K562 (cell line): ENCODE data around the gene SENP7. TPM values are rescaled to one million over a fixed set of nuclear protein-coding genes. Genes with fewer than 3 reads are reported as not detected.

ENCODE experiments used
- ATAC-seq: fragments of 200-7000 bp; cut with Tn5 transposase; 3 replicates; pipeline ENCODE4 v1.9.1; 2020; ENCODE audit warnings: moderate library complexity
- BruUV-seq: library from RNA; stranded (reverse); fragments of 400-500 nt; replicated peaks from 2 replicates; lab custom pipeline; 2021; lab: Mats Ljungman, UMichigan
- CTCF ChIA-PET: fragments of 300-600 bp; formaldehyde crosslinking; extraction: SDS; loops from one replicate; lab custom pipeline; 2021; ENCODE audit warnings: low intra/inter-chr PET ratio; lab: Yijun Ruan, JAX
- POLR2A ChIA-PET: fragments of 300-600, 350-650 bp; sonication (Branson Sonifier 250); formaldehyde crosslinking; extraction: SDS; loops from one replicate; lab custom pipeline; 2021; ENCODE audit warnings: antibody characterized with exemption, inconsistent platforms; lab: Yijun Ruan, JAX
- DNase-seq, 4 experiments: peaks; one replicate each; pipeline versions ENCODE4 v3.0.0 to v3.0.0-alpha.2; 2011 to 2018; ENCODE audit warnings: low spot score in 3 of 4, mixed read lengths in 3 of 4; ENCODE audit errors: extremely low read depth in 1 of 4
- FAIRE-seq: peaks from 2 replicates; lab custom pipeline; 2011; peaks lifted over from hg19 to GRCh38; lab: Jason Lieb, UNC
- H2AFZ ChIP-seq: 2 replicates; pipeline ENCODE4 v1.6.0; 2011; ENCODE audit warnings: low read depth, low read length, control low read depth, inconsistent platforms
- H3K27ac ChIP-seq: fragments of 200-600 bp; 3 replicates; pipeline ENCODE4 v1.8.0; 2011; ENCODE audit warnings: low read depth, mild to moderate bottlenecking, control low read depth, inconsistent platforms, low read length, moderate library complexity, mixed read lengths; ENCODE audit errors: extremely low read depth
- H3K27me3 ChIP-seq, 2 experiments: fragments of 300-600 bp in 1 of 2; 2 replicates in 1 of 2; 3 replicates in 1 of 2; pipeline versions ENCODE4 v1.6.0 to v1.8.0; 2011; ENCODE audit warnings: inconsistent platforms in 2 of 2, low read length in 2 of 2, mild to moderate bottlenecking in 1 of 2, mixed read lengths in 1 of 2, moderate library complexity in 1 of 2; ENCODE audit not compliant: control insufficient read depth in 2 of 2, insufficient read depth in 2 of 2
- H3K36me3 ChIP-seq: fragments of 300-600 bp; 3 replicates; pipeline ENCODE4 v1.8.0; 2011; ENCODE audit warnings: mild to moderate bottlenecking, low read length, inconsistent platforms; ENCODE audit not compliant: control insufficient read depth, insufficient read depth
- H3K4me1 ChIP-seq, 2 experiments: fragments of 200-600 bp in 1 of 2; replicated peaks in 1 of 2; 2 replicates in 1 of 2; 3 replicates in 1 of 2; pipeline versions ENCODE4 v1.5.1 to v1.8.0; 2011; ENCODE audit warnings: inconsistent platforms in 2 of 2, low read length in 2 of 2, mild to moderate bottlenecking in 1 of 2, mixed read lengths in 1 of 2, moderate library complexity in 1 of 2; ENCODE audit not compliant: control insufficient read depth in 2 of 2, insufficient read depth in 2 of 2
- H3K4me2 ChIP-seq: 2 replicates; pipeline ENCODE4 v1.6.1; 2011; ENCODE audit warnings: low read length, control low read depth, inconsistent platforms, mixed read lengths; ENCODE audit not compliant: insufficient read depth
- H3K4me3 ChIP-seq: fragments of 200-600 bp; sonication (generic), shearing (Covaris generic); 2 replicates; pipeline ENCODE4 v1.5.1; 2016; ENCODE audit warnings: control low read depth, inconsistent platforms
- H3K79me2 ChIP-seq: fragments of 200-600 bp; 3 replicates; pipeline ENCODE4 v1.8.0; 2011; ENCODE audit warnings: low read length, inconsistent platforms; ENCODE audit not compliant: control insufficient read depth, insufficient read depth
- H3K9ac ChIP-seq, 2 experiments: 2 replicates each; pipeline versions ENCODE4 v1.6.0 to v1.6.1; 2011; ENCODE audit warnings: low read depth in 2 of 2, low read length in 2 of 2, control low read depth in 1 of 2, inconsistent platforms in 1 of 2, mild to moderate bottlenecking in 1 of 2, mixed read lengths in 1 of 2; ENCODE audit not compliant: insufficient read depth in 1 of 2
- H3K9me1 ChIP-seq: one replicate; pipeline ENCODE4 v1.6.0; 2011; ENCODE audit warnings: inconsistent platforms, mild to moderate bottlenecking, low read length, moderate library complexity; ENCODE audit not compliant: control insufficient read depth, insufficient read depth
- H3K9me3 ChIP-seq: replicated peaks from 2 replicates; pipeline ENCODE4 v1.5.1; 2011; ENCODE audit warnings: low read depth, low read length, inconsistent platforms; ENCODE audit not compliant: control insufficient read depth, insufficient read depth
- H4K20me1 ChIP-seq: replicated peaks from 2 replicates; pipeline ENCODE4 v1.6.1; 2011; ENCODE audit warnings: low read length, inconsistent platforms, mixed read lengths; ENCODE audit not compliant: control insufficient read depth, insufficient read depth
- ARID1B ChIP-seq: fragments of 450-650 bp; IDR thresholded peaks from 2 replicates; pipeline ENCODE4 v1.6.1; 2016; ENCODE audit warnings: antibody characterized with exemption, mild to moderate bottlenecking, inconsistent platforms
- BRD9 ChIP-seq: fragments of 450-650 bp; IDR thresholded peaks from 2 replicates; pipeline ENCODE4 v1.6.1; 2018; ENCODE audit warnings: low read depth; ENCODE audit not compliant: partially characterized antibody
- CHD2 ChIP-seq: IDR thresholded peaks from 2 replicates; pipeline ENCODE4 v1.6.1; 2011; ENCODE audit warnings: low read depth, low read length
- CXXC5 ChIP-seq: fragments of 250-450 bp; sonication (Bioruptor Pico); IDR thresholded peaks from 2 replicates; pipeline ENCODE4 v1.8.0; 2022; ENCODE audit warnings: inconsistent platforms, mild to moderate bottlenecking, moderate library complexity
- EP400 ChIP-seq: fragments of 450-650 bp; IDR thresholded peaks from 2 replicates; pipeline ENCODE4 v1.6.1; 2017; ENCODE audit warnings: antibody characterized with exemption, mild to moderate bottlenecking, moderate library complexity
- FUS ChIP-seq: fragments of 200-400 bp; formaldehyde crosslinking; optimal IDR thresholded peaks from 2 replicates; pipeline ENCODE3; 2017; ENCODE audit warnings: low read depth, low read length
- ILF3 ChIP-seq: fragments of 450-650 bp; IDR thresholded peaks from 2 replicates; pipeline ENCODE4 v1.6.1; 2018; ENCODE audit warnings: antibody characterized with exemption, mild to moderate bottlenecking, moderate library complexity, borderline replicate concordance
- JUND ChIP-seq, 2 experiments: IDR thresholded peaks; 2 replicates in 1 of 2; 3 replicates in 1 of 2; pipeline ENCODE4 v1.6.1; 2011; ENCODE audit warnings: borderline replicate concordance in 2 of 2, low read depth in 2 of 2, low read length in 2 of 2, improper control_type of control experiment in 1 of 2, missing biosample characterization in 1 of 2, missing genetic modification characterization in 1 of 2, missing genetic modification reagents in 1 of 2
- MEIS2 ChIP-seq: fragments of 450-650 bp; IDR thresholded peaks from 2 replicates; pipeline ENCODE4 v1.6.1; 2014; ENCODE audit warnings: mild to moderate bottlenecking; ENCODE audit not compliant: partially characterized antibody
- NFRKB ChIP-seq: fragments of 450-650 bp; IDR thresholded peaks from 2 replicates; pipeline ENCODE4 v1.6.1; 2016; ENCODE audit warnings: low read depth
- NR2C1 ChIP-seq, 2 experiments: fragments of 450-650 bp; IDR thresholded peaks; 2 replicates each; pipeline ENCODE4 v1.6.1; 2017; ENCODE audit warnings: mild to moderate bottlenecking in 2 of 2, antibody characterized with exemption in 1 of 2, inconsistent platforms in 1 of 2, missing compliant biosample characterization in 1 of 2, missing genetic modification characterization in 1 of 2
- POLR2AphosphoS5 ChIP-seq: IDR thresholded peaks from 2 replicates; pipeline ENCODE4 v1.6.1; 2011; ENCODE audit warnings: mild to moderate bottlenecking, low read depth, low read length, moderate library complexity; ENCODE audit not compliant: control insufficient read depth, insufficient read depth
- PTBP1 ChIP-seq: fragments of 200-400 bp; formaldehyde crosslinking; IDR thresholded peaks from 2 replicates; pipeline ENCODE4 v1.6.1; 2017; ENCODE audit warnings: low read depth, low read length
- SMARCC2 ChIP-seq: fragments of 450-650 bp; IDR thresholded peaks from 2 replicates; pipeline ENCODE4 v1.6.1; 2017; ENCODE audit warnings: antibody characterized with exemption, moderate library complexity, mild to moderate bottlenecking, low read depth
- TGIF2 ChIP-seq: sonication (generic); formaldehyde crosslinking; IDR thresholded peaks from 2 replicates; pipeline ENCODE4 v1.8.1; 2022; ENCODE audit warnings: mild to moderate bottlenecking, missing genetic modification reagents, moderate library complexity
- ZNF444 ChIP-seq: fragments of 250-450 bp; sonication (Bioruptor Pico); IDR thresholded peaks from 2 replicates; pipeline ENCODE4 v1.4.0; 2020; ENCODE audit warnings: mild to moderate bottlenecking, moderate library complexity
- WGBS: fragments of 100-300 bp; shearing (Covaris generic); methylation state at CpG from one replicate; pipeline ENCODE4 v1.1.6; 2016; ENCODE audit warnings: low coverage, mixed read lengths; ENCODE audit not compliant: insufficient coverage; ENCODE audit errors: missing lambda C conversion rate; 5-methylcytosine and 5-hydroxymethylcytosine counted together
- in situ Hi-C: fragments of 300-500 bp; cut with MboI; formaldehyde crosslinking; loops from 4 replicates; pipeline ENCODE4 v1.15.0; 2018; ENCODE audit warnings: inconsistent platforms, mixed read lengths
- intact Hi-C: fragments of 100-400 bp; cut with micrococcal nuclease; formaldehyde crosslinking; loops from 2 replicates; pipeline ENCODE4 v1.14.2; 2022
- polyA plus RNA-seq, 8 experiments: library from polyadenylated mRNA; depleted of rRNA in 4 of 8; stranded (reverse) in 5 of 8; unstranded in 3 of 8; fragments of >200 nt; fragmentation: Nextera tagmentation in 2 of 8; fragmentation: Illumina TruSeq in 1 of 8; extraction: Ambion mirVana in 2 of 8; extraction: Trizol in 1 of 8; gene quantifications; 2 replicates each; pipeline versions ENCODE4 v1.2.1 to v1.2.3, GENCODE V29; 2011 to 2014; ENCODE audit warnings: inconsistent platforms in 1 of 8, missing spikeins in 1 of 8
- total RNA-seq, 7 experiments: library from RNA; depleted of rRNA in 6 of 7; stranded (reverse); fragments of >200 nt in 6 of 7; fragmentation: Illumina TruSeq in 2 of 7; extraction: Trizol in 2 of 7; gene quantifications; 2 replicates each; pipeline versions ENCODE4 v1.2.1 to v1.2.3, GENCODE V29; 2011 to 2021; ENCODE audit warnings: low replicate concordance in 1 of 7
- TF ChIP-seq, protein P1 (sequence below): IDR thresholded peaks from 2 replicates; pipeline ENCODE4 v1.6.1; 2011; ENCODE audit warnings: borderline replicate concordance, low read depth, mild to moderate bottlenecking, moderate library complexity, low read length; ENCODE audit not compliant: insufficient read depth, poor library complexity, severe bottlenecking

SENP7 gene
- total and polyA plus RNA-seq, 9 of the 15 experiments (the other 6 are each of a cell fraction or from before 2014, with no cell fraction given), result 4.1 to 21.9 (median 10.7) TPM

DNA sequence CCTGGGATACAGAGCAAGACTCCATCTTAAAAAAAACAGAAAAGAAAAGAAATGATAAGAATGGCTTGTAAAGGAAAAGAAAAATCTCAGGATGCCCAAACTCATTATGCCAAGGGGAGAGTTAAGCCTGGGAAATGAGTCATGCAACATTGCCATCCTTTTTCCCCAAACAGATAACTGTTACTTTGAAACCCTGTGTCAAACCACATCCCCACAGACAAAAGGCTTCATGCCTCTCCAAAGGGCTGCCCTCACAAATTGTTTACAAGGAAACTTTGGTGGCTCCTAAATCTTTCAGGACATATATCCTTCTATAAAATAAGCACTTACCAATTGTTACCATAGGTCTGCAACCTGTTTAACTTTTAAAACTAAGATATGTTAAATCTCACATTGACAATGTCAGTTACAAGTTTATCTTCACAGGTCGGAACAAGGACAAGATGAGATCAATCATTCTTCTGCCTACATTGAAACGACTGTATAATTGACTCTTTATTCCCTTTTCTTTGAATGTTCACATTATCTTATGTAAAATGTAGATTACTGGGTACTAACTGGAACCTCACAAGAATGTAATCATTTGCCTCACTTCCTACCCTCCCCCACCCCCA lies 18.6 kb upstream of the SENP7 start (continued):
- TF ChIP-seq ARID1B (peak; percentile 49), MEIS2 (peak; percentile 74), BRD9 (no peak), JUND (IDR thresholded peaks at IDR 0.05; ENCODE audit: borderline replicate concordance, low read depth, low read length) (peak; percentile 64), JUND (tag; IDR thresholded peaks at IDR 0.05; ENCODE audit: borderline replicate concordance, low read depth, low read length) (peak; percentile 48; the same call in 1 of the 3 replicates)

DNA sequence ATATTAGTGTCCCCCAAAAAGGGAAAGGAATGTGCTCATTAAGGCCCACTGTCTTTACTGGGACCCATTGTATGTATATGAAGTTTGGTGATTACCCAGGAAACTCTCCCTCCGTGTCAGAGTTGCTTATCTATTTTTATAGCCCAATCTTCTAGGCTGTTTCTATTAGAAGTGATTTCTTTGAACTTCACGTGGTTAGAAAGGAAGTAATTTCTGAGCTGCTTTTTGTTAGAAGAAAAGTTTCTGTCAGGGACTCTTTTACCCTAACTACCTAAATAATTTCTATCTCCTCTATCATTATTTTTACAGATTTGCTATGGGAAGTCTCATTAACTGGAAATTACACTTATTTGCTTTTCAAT lies 17.7 kb upstream of the SENP7 start:
- no peaks in the 10 kb centered on the region for H3K79me2 ChIP-seq
- DNase-seq, result no peak
- BruUV-seq, result no TSS peak
- H2AFZ ChIP-seq, result peak overlapping the region; percentile 44; the same call in 1 of the 2 replicates
- no peak for FAIRE-seq
- intact Hi-C loops, result loop anchor here (2.0 kb wide), 1 partner anchor 18 kb away; the partner anchor contains the start of gene SENP7
- H3K9me1 ChIP-seq, result no peaks in the 10 kb centered on the region
- CTCF ChIA-PET, result no interaction called here
- no peak overlapping the region for H3K4me3 ChIP-seq
- peak overlapping the region; percentile 64 for H3K4me2 ChIP-seq
- peak overlapping the region in 1 of 2 experiments; percentile 6; a peak in 1 of 4 replicates for H3K9ac ChIP-seq
- peak overlapping the region; percentile 51 for H3K27ac ChIP-seq
- 7% methylated on average over 2 of the region's 2 CpGs for WGBS
- H3K27me3 ChIP-seq, result no peaks in the 10 kb centered on the region
- peaks cover 10 to 57% of the 10 kb centered on the region in 2 experiments for H3K4me1 ChIP-seq
- no peaks in the 10 kb centered on the region for H3K36me3 ChIP-seq
- H3K9me3 ChIP-seq, result 0 out of 2 replicates have a peak, but pooled peaks cover 2% of the 10 kb centered on the region
- POLR2A ChIA-PET, result interaction anchor here (1.3 to 1.4 kb wide), 3 partner anchors 9 to 18 kb away, joined by 3 to 8 read pairs (median 6); partner anchors contain the start of gene SENP7
- ATAC-seq, result peak; percentile 5; the same call in 2 of the 3 replicates
- in situ Hi-C loops, result no loop called here
- no peaks in the 10 kb centered on the region for H4K20me1 ChIP-seq
- TF ChIP-seq ZNF444 (CRISPR knock-in tag) (no peak), NFRKB (no peak), PTBP1 (no peak), ILF3 (0 out of 2 replicates have a peak, but pooled peaks have one; percentile 23), TGIF2 (no peak), POLR2AphosphoS5 (no peak), SMARCC2 (0 out of 2 replicates have a peak, but pooled peaks have one; percentile 10), CHD2 (no peak), FUS (no peak), EP400 (peak; percentile 31), CXXC5 (CRISPR knock-in tag) (0 out of 2 replicates have a peak, but pooled peaks have one; percentile 4), NR2C1 (IDR thresholded peaks at IDR 0.05) (0 out of 2 replicates have a peak, but pooled peaks have one; percentile 16), NR2C1 (tag; IDR thresholded peaks at IDR 0.05) (no peak)
- TF ChIP-seq, protein P1, sequence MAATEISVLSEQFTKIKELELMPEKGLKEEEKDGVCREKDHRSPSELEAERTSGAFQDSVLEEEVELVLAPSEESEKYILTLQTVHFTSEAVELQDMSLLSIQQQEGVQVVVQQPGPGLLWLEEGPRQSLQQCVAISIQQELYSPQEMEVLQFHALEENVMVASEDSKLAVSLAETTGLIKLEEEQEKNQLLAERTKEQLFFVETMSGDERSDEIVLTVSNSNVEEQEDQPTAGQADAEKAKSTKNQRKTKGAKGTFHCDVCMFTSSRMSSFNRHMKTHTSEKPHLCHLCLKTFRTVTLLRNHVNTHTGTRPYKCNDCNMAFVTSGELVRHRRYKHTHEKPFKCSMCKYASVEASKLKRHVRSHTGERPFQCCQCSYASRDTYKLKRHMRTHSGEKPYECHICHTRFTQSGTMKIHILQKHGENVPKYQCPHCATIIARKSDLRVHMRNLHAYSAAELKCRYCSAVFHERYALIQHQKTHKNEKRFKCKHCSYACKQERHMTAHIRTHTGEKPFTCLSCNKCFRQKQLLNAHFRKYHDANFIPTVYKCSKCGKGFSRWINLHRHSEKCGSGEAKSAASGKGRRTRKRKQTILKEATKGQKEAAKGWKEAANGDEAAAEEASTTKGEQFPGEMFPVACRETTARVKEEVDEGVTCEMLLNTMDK, result no peak
